Caco-2 (cell line): Measurements from ENCODE around the gene MSRB3. TPM values are rescaled to one million over a fixed set of nuclear protein-coding genes. Genes with fewer than 3 reads are reported as not detected.

Experiments
- BruUV-seq: library from RNA; stranded (reverse); fragments of 400-500 nt; replicated peaks from 2 replicates; lab custom pipeline; 2021; lab: Mats Ljungman, UMichigan
- CTCF ChIA-PET: fragments of 300-600 bp; sonication (Branson Sonifier 250); formaldehyde crosslinking; loops from one replicate; lab custom pipeline; 2022; ENCODE audit warnings: antibody characterized with exemption; lab: Charles Lee
- POLR2A ChIA-PET: fragments of 300-600 bp; sonication (Branson Sonifier 250); formaldehyde crosslinking; loops from one replicate; lab custom pipeline; 2022; ENCODE audit warnings: antibody characterized with exemption; lab: Charles Lee
- DNase-seq, 2 experiments: peaks; one replicate each; pipeline versions ENCODE4 v3.0.0 to v3.0.0-alpha.2; 2020 to 2022
- H3K27me3 ChIP-seq: replicated peaks from 2 replicates; pipeline ENCODE4 v1.6.0; 2011; ENCODE audit warnings: low read length; ENCODE audit not compliant: control insufficient read depth, insufficient read depth
- H3K36me3 ChIP-seq: 2 replicates; pipeline ENCODE4 v1.5.1; 2011; ENCODE audit warnings: low read length; ENCODE audit not compliant: control insufficient read depth, insufficient read depth
- H3K4me1 ChIP-seq: fragments of 250-450 bp; sonication (Bioruptor Pico); 2 replicates; pipeline ENCODE4 v1.5.1; 2020; ENCODE audit warnings: mild to moderate bottlenecking
- H3K4me3 ChIP-seq: 2 replicates; pipeline ENCODE4 v1.5.1; 2011; ENCODE audit warnings: low read depth, mild to moderate bottlenecking, control low read depth, low read length
- H3K9me3 ChIP-seq: fragments of 250-450 bp; sonication (Bioruptor Pico); 2 replicates; pipeline ENCODE4 v1.5.1; 2020; ENCODE audit warnings: mild to moderate bottlenecking, moderate library complexity
- H3K27ac Mint-ChIP-seq: one replicate; pipeline ENCODE4 v1.8.0; 2022; ENCODE audit warnings: mixed read lengths; ENCODE audit not compliant: unreplicated experiment
- H3K27me3 Mint-ChIP-seq: one replicate; pipeline ENCODE4 v1.8.0; 2022; ENCODE audit warnings: mixed read lengths; ENCODE audit not compliant: insufficient read depth, unreplicated experiment
- H3K36me3 Mint-ChIP-seq: one replicate; pipeline ENCODE4 v1.8.0; 2022; ENCODE audit warnings: mild to moderate bottlenecking, mixed read lengths; ENCODE audit not compliant: insufficient read depth, unreplicated experiment
- H3K4me1 Mint-ChIP-seq: one replicate; pipeline ENCODE4 v1.8.0; 2022; ENCODE audit warnings: low read depth, mixed read lengths; ENCODE audit not compliant: unreplicated experiment
- H3K4me3 Mint-ChIP-seq: one replicate; pipeline ENCODE4 v1.8.0; 2022; ENCODE audit warnings: mild to moderate bottlenecking, moderate library complexity, mixed read lengths; ENCODE audit not compliant: unreplicated experiment
- H3K9me3 Mint-ChIP-seq: one replicate; pipeline ENCODE4 v1.8.0; 2022; ENCODE audit warnings: mixed read lengths; ENCODE audit not compliant: unreplicated experiment
- CTCF ChIP-seq, 2 experiments: fragments of 200-600 bp in 1 of 2; IDR thresholded peaks; 1 replicate in 1 of 2; 2 replicates in 1 of 2; pipeline versions ENCODE4 v1.5.1 to v1.8.0; 2011 to 2022; ENCODE audit warnings: antibody characterized with exemption in 1 of 2, control low read depth in 1 of 2, inconsistent platforms in 1 of 2, low read depth in 1 of 2, low read length in 1 of 2, mild to moderate bottlenecking in 1 of 2, moderate library complexity in 1 of 2; ENCODE audit not compliant: insufficient read depth in 1 of 2, severe bottlenecking in 1 of 2, unreplicated experiment in 1 of 2
- intact Hi-C: fragments of 100-400 bp; cut with micrococcal nuclease; formaldehyde crosslinking; loops from one replicate; pipeline ENCODE4 v1.10.0; 2022; ENCODE audit not compliant: unreplicated experiment
- total RNA-seq: library from RNA; stranded (reverse); gene quantifications from 2 replicates; pipeline ENCODE4 v1.2.3, GENCODE V29; 2022

Gene MSRB3
- total RNA-seq, 1 experiment from 2014 or later = 7.7 TPM

- Mint-ChIP-seq H3K27ac (no peak overlapping the region), H3K4me3 (no peak overlapping the region), H3K36me3 (no peaks in the 10 kb centered on the region), H3K27me3 (no peaks in the 10 kb centered on the region), H3K4me1 (no peaks in the 10 kb centered on the region), H3K9me3 (peaks cover 9% of the 10 kb centered on the region)
- ChIA-PET POLR2A (no interaction called here), CTCF (no interaction called here)
- H3K36me3 ChIP-seq = no peaks in the 10 kb centered on the region
- intact Hi-C loops = no loop called here
- no peak for DNase-seq
- H3K4me3 ChIP-seq = no peak overlapping the region
- H3K27me3 ChIP-seq = no peaks in the 10 kb centered on the region
- H3K4me1 ChIP-seq = no peaks in the 10 kb centered on the region
- TF ChIP-seq CTCF (IDR thresholded peaks at IDR 0.05; ENCODE audit: insufficient read depth in 1 of 2, low read depth in 1 of 2, low read length in 1 of 2, severe bottlenecking in 1 of 2, unreplicated experiment in 1 of 2) = no peak
- no peaks in the 10 kb centered on the region for H3K9me3 ChIP-seq
- no TSS peak for BruUV-seq
These were observed 13.8 kb downstream of the MSRB3 start for GRCh38 chr12:65292241-65292640.

GRCh38 chr12:65293735-65294134 lies 15.3 kb downstream of the MSRB3 start:
- BruUV-seq = no TSS peak
- H3K4me1 Mint-ChIP-seq = no peaks in the 10 kb centered on the region
- H3K36me3 Mint-ChIP-seq = no peaks in the 10 kb centered on the region
- no peak overlapping the region for H3K27ac Mint-ChIP-seq
- POLR2A ChIA-PET = no interaction called here
- H3K4me3 Mint-ChIP-seq = no peak overlapping the region
- Histone ChIP-seq H3K9me3 (no peaks in the 10 kb centered on the region), H3K4me1 (no peaks in the 10 kb centered on the region), H3K36me3 (no peaks in the 10 kb centered on the region), H3K27me3 (no peaks in the 10 kb centered on the region), H3K4me3 (no peak overlapping the region)
- TF ChIP-seq CTCF (IDR thresholded peaks at IDR 0.05; ENCODE audit: insufficient read depth in 1 of 2, low read depth in 1 of 2, low read length in 1 of 2, severe bottlenecking in 1 of 2, unreplicated experiment in 1 of 2) = no peak
- intact Hi-C loops = no loop called here
- H3K27me3 Mint-ChIP-seq = no peaks in the 10 kb centered on the region
- CTCF ChIA-PET = no interaction called here
- no peak for DNase-seq
- peaks cover 9% of the 10 kb centered on the region for H3K9me3 Mint-ChIP-seq

- ChIA-PET CTCF (no interaction called here), POLR2A (no interaction called here)
- Histone ChIP-seq H3K4me3 (no peak overlapping the region), H3K9me3 (no peaks in the 10 kb centered on the region), H3K36me3 (no peaks in the 10 kb centered on the region), H3K27me3 (no peaks in the 10 kb centered on the region), H3K4me1 (no peaks in the 10 kb centered on the region)
- BruUV-seq = no TSS peak
- intact Hi-C loops = no loop called here
- DNase-seq = no peak
- Mint-ChIP-seq H3K4me3 (no peak overlapping the region), H3K4me1 (no peaks in the 10 kb centered on the region), H3K27ac (no peak overlapping the region), H3K36me3 (no peaks in the 10 kb centered on the region), H3K9me3 (peaks cover 9% of the 10 kb centered on the region), H3K27me3 (no peaks in the 10 kb centered on the region)
- no peak for TF ChIP-seq CTCF (IDR thresholded peaks at IDR 0.05; ENCODE audit: insufficient read depth in 1 of 2, low read depth in 1 of 2, low read length in 1 of 2, severe bottlenecking in 1 of 2, unreplicated experiment in 1 of 2)
These were observed 16.3 kb downstream of the MSRB3 start for GRCh38 chr12:65294641-65295262.
